GM12875 (cell line): ENCODE data around the gene FXYD1.
A peak's percentile ranks its signal among the peaks of the same experiment; 100 is the strongest.

Experiments
- H3K4me3 ChIP-seq: one replicate; pipeline ENCODE4 v1.5.1; 2011; ENCODE audit warnings: low read depth, low read length, control low read depth
- CTCF ChIP-seq: IDR thresholded peaks from 2 replicates; pipeline ENCODE4 v1.5.1; 2011; ENCODE audit warnings: low read depth, mild to moderate bottlenecking, control low read depth, inconsistent platforms, low read length, moderate library complexity, borderline replicate concordance; ENCODE audit not compliant: insufficient read depth

Gene FXYD1

GRCh38 chr19:35135389-35135909 is 3.2 kb upstream of the FXYD1 start:
- no peak overlapping the region for H3K4me3 ChIP-seq
- TF ChIP-seq CTCF = peak; percentile 89

GRCh38 chr19:35136231-35136630 is 2.4 kb upstream of the FXYD1 start:
- no peak overlapping the region for H3K4me3 ChIP-seq
- TF ChIP-seq CTCF = no peak

GRCh38 chr19:35136977-35137702 is 1.5 kb upstream of the FXYD1 start:
- H3K4me3 ChIP-seq = no peak overlapping the region
- no peak for TF ChIP-seq CTCF

- no peak for TF ChIP-seq CTCF
- H3K4me3 ChIP-seq = no peak overlapping the region
These were observed 1.8 kb downstream of the FXYD1 start for GRCh38 chr19:35140207-35140961.

- peak overlapping the region; percentile 27 for H3K4me3 ChIP-seq
- peak; percentile 66 for TF ChIP-seq CTCF
These were observed 2.6 kb downstream of the FXYD1 start for GRCh38 chr19:35140962-35141836.

- TF ChIP-seq CTCF = no peak
- peak overlapping the region; percentile 29 for H3K4me3 ChIP-seq
These were observed 3.4 kb downstream of the FXYD1 start for GRCh38 chr19:35141837-35142605.
